WTC11 (cell line): ENCODE measurements around the gene PCDHA9. TPM values are rescaled to one million over a fixed set of nuclear protein-coding genes. Genes with fewer than 3 reads are reported as not detected.

Source experiments
- ATAC-seq: fragments of 200-7000 bp; cut with Tn5 transposase; 2 replicates; pipeline ENCODE4 v1.10.0; 2021; ENCODE audit warnings: mild to moderate bottlenecking, moderate library complexity
- CTCF ChIA-PET: fragments of 300-600 bp; sonication (Branson Sonifier 250); formaldehyde crosslinking; loops from one replicate; lab custom pipeline; 2021; ENCODE audit warnings: antibody characterized with exemption; lab: Charles Lee
- POLR2A ChIA-PET: fragments of 350-600 bp; sonication (Branson Sonifier 250); formaldehyde crosslinking; loops from one replicate; lab custom pipeline; 2021; ENCODE audit warnings: antibody characterized with exemption; lab: Charles Lee
- DNase-seq: peaks from one replicate; pipeline ENCODE4 v3.0.0; 2021; ENCODE audit warnings: low spot score
- H3K27ac Mint-ChIP-seq: 2 replicates; pipeline ENCODE4 v1.8.0; 2021; ENCODE audit warnings: mixed read lengths
- H3K27me3 Mint-ChIP-seq: 2 replicates; pipeline ENCODE4 v1.8.0; 2021; ENCODE audit warnings: low read depth, mild to moderate bottlenecking, moderate library complexity, mixed read lengths
- H3K36me3 Mint-ChIP-seq: 2 replicates; pipeline ENCODE4 v1.8.0; 2021; ENCODE audit warnings: mixed read lengths
- H3K4me1 Mint-ChIP-seq: 2 replicates; pipeline ENCODE4 v1.8.0; 2022; ENCODE audit warnings: mixed read lengths
- H3K4me3 Mint-ChIP-seq: 2 replicates; pipeline ENCODE4 v1.8.0; 2021; ENCODE audit warnings: mild to moderate bottlenecking, moderate library complexity, mixed read lengths
- H3K9me3 Mint-ChIP-seq: 2 replicates; pipeline ENCODE4 v1.8.0; 2021; ENCODE audit warnings: mixed read lengths
- CBFB ChIP-seq: sonication (generic); formaldehyde crosslinking; IDR thresholded peaks from 2 replicates; pipeline ENCODE4 v1.8.1; 2022; ENCODE audit warnings: mild to moderate bottlenecking, low read depth, missing genetic modification reagents
- FOXK1 ChIP-seq: sonication (generic); formaldehyde crosslinking; IDR thresholded peaks from 2 replicates; pipeline ENCODE4 v1.8.0; 2022; ENCODE audit warnings: mild to moderate bottlenecking, moderate library complexity, missing genetic modification reagents
- JAZF1 ChIP-seq: fragments of 250-450 bp; sonication (Bioruptor Pico); IDR thresholded peaks from 2 replicates; pipeline ENCODE4 v1.9.0; 2021; ENCODE audit warnings: moderate library complexity, mild to moderate bottlenecking, inconsistent platforms
- MXD4 ChIP-seq: fragments of 250-450 bp; sonication (Bioruptor Pico); IDR thresholded peaks from 2 replicates; pipeline ENCODE4 v1.8.0; 2021; ENCODE audit warnings: mild to moderate bottlenecking, moderate library complexity, borderline replicate concordance
- RELA ChIP-seq: sonication (generic); formaldehyde crosslinking; IDR thresholded peaks from 2 replicates; pipeline ENCODE4 v1.8.1; 2022; ENCODE audit warnings: missing genetic modification reagents, mild to moderate bottlenecking, borderline replicate concordance
- total RNA-seq: library from RNA; stranded (reverse); gene quantifications from 3 replicates; pipeline ENCODE4 v1.2.3, GENCODE V29; 2021
- TF ChIP-seq, protein P1 (sequence below): fragments of 200-600 bp; IDR thresholded peaks from 2 replicates; pipeline ENCODE4 v1.8.0; 2022; ENCODE audit warnings: antibody characterized with exemption
- TF ChIP-seq, protein P2 (sequence below): fragments of 250-450 bp; sonication (Bioruptor Pico); IDR thresholded peaks from 2 replicates; pipeline ENCODE4 v1.9.0; 2021; ENCODE audit warnings: moderate library complexity, mild to moderate bottlenecking, inconsistent platforms, borderline replicate concordance
- TF ChIP-seq, protein P3 (sequence below): fragments of 250-450 bp; sonication (Bioruptor Pico); IDR thresholded peaks from 2 replicates; pipeline ENCODE4 v1.9.0; 2021; ENCODE audit warnings: mild to moderate bottlenecking, borderline replicate concordance
- TF ChIP-seq, protein P4 (sequence below): fragments of 250-450 bp; sonication (Bioruptor Pico); IDR thresholded peaks from 2 replicates; pipeline ENCODE4 v1.9.0; 2021; ENCODE audit warnings: mild to moderate bottlenecking

The PCDHA9 gene
- total RNA-seq, 1 experiment from 2014 or later = 1.5 TPM

DNA sequence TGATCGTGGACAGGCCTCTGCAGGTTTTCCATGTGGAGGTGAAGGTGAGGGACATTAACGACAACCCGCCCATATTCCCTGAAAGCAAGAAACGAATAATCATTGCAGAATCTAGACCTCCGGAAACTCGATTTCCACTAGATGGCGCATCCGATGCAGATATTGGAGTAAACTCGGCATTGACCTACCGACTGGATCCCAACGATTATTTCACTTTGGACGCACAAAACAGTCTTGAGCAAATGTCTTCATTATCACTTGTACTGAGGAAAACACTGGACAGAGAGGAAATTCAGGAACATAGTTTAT, 34.4 kb downstream of the PCDHA9 start:
- Mint-ChIP-seq H3K4me1 (peaks cover 16% of the 10 kb centered on the region; the same call in 1 of the 2 replicates), H3K4me3 (peak overlapping the region; percentile 83), H3K36me3 (no peaks in the 10 kb centered on the region; the same call in 1 of the 2 replicates), H3K9me3 (no peaks in the 10 kb centered on the region), H3K27ac (peak overlapping the region; percentile 58; the same call in 1 of the 2 replicates), H3K27me3 (no peaks in the 10 kb centered on the region)
- ChIA-PET CTCF (interaction anchor here (0.7 to 7.5 kb wide), 18 partner anchors 10 to 300 kb away, joined by 3 to 77 read pairs (median 4); partner anchors contain the start of genes PCDHA10, PCDHA11, PCDHA4 and PCDHAC1), POLR2A (interaction anchor here (0.8 to 1.3 kb wide), 2 partner anchors 122 to 157 kb away, joined by 3 to 5 read pairs; no protein-coding TSS in a partner anchor)
- ATAC-seq (peak; percentile 70), DNase-seq (peak; percentile 69)
- TF ChIP-seq, protein P1, sequence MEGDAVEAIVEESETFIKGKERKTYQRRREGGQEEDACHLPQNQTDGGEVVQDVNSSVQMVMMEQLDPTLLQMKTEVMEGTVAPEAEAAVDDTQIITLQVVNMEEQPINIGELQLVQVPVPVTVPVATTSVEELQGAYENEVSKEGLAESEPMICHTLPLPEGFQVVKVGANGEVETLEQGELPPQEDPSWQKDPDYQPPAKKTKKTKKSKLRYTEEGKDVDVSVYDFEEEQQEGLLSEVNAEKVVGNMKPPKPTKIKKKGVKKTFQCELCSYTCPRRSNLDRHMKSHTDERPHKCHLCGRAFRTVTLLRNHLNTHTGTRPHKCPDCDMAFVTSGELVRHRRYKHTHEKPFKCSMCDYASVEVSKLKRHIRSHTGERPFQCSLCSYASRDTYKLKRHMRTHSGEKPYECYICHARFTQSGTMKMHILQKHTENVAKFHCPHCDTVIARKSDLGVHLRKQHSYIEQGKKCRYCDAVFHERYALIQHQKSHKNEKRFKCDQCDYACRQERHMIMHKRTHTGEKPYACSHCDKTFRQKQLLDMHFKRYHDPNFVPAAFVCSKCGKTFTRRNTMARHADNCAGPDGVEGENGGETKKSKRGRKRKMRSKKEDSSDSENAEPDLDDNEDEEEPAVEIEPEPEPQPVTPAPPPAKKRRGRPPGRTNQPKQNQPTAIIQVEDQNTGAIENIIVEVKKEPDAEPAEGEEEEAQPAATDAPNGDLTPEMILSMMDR = peak; percentile 21; the same call in 1 of the 2 replicates
- TF ChIP-seq FOXK1 (CRISPR knock-in tag) (no peak), RELA (CRISPR knock-in tag) (no peak)
- TF ChIP-seq, protein P2, sequence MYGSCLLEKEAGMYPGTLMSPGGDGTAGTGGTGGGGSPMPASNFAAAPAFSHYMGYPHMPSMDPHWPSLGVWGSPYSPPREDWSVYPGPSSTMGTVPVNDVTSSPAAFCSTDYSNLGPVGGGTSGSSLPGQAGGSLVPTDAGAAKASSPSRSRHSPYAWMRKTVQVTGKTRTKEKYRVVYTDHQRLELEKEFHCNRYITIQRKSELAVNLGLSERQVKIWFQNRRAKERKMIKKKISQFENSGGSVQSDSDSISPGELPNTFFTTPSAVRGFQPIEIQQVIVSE (CRISPR knock-in tag) = no peak
- TF ChIP-seq, protein P3, sequence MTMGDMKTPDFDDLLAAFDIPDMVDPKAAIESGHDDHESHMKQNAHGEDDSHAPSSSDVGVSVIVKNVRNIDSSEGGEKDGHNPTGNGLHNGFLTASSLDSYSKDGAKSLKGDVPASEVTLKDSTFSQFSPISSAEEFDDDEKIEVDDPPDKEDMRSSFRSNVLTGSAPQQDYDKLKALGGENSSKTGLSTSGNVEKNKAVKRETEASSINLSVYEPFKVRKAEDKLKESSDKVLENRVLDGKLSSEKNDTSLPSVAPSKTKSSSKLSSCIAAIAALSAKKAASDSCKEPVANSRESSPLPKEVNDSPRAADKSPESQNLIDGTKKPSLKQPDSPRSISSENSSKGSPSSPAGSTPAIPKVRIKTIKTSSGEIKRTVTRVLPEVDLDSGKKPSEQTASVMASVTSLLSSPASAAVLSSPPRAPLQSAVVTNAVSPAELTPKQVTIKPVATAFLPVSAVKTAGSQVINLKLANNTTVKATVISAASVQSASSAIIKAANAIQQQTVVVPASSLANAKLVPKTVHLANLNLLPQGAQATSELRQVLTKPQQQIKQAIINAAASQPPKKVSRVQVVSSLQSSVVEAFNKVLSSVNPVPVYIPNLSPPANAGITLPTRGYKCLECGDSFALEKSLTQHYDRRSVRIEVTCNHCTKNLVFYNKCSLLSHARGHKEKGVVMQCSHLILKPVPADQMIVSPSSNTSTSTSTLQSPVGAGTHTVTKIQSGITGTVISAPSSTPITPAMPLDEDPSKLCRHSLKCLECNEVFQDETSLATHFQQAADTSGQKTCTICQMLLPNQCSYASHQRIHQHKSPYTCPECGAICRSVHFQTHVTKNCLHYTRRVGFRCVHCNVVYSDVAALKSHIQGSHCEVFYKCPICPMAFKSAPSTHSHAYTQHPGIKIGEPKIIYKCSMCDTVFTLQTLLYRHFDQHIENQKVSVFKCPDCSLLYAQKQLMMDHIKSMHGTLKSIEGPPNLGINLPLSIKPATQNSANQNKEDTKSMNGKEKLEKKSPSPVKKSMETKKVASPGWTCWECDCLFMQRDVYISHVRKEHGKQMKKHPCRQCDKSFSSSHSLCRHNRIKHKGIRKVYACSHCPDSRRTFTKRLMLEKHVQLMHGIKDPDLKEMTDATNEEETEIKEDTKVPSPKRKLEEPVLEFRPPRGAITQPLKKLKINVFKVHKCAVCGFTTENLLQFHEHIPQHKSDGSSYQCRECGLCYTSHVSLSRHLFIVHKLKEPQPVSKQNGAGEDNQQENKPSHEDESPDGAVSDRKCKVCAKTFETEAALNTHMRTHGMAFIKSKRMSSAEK (CRISPR knock-in tag) = no peak

DNA sequence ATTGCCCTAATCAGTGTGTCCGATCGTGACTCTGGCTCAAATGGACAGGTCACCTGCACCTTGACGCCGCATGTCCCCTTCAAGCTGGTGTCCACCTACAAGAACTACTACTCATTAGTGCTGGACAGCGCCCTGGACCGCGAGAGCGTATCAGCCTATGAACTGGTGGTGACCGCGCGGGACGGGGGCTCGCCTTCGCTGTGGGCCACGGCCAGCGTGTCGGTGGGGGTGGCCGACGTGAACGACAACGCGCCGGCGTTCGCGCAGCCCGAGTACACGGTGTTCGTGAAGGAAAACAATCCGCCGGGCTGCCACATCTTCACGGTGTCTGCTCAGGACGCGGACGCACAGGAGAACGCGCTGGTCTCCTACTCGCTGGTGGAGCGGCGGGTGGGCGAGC, 35.2 kb downstream of the PCDHA9 start:
- no peak for ATAC-seq
- no peaks in the 10 kb centered on the region; the same call in 1 of the 2 replicates for H3K36me3 Mint-ChIP-seq
- H3K27ac Mint-ChIP-seq = no peak overlapping the region
- TF ChIP-seq, protein P4, sequence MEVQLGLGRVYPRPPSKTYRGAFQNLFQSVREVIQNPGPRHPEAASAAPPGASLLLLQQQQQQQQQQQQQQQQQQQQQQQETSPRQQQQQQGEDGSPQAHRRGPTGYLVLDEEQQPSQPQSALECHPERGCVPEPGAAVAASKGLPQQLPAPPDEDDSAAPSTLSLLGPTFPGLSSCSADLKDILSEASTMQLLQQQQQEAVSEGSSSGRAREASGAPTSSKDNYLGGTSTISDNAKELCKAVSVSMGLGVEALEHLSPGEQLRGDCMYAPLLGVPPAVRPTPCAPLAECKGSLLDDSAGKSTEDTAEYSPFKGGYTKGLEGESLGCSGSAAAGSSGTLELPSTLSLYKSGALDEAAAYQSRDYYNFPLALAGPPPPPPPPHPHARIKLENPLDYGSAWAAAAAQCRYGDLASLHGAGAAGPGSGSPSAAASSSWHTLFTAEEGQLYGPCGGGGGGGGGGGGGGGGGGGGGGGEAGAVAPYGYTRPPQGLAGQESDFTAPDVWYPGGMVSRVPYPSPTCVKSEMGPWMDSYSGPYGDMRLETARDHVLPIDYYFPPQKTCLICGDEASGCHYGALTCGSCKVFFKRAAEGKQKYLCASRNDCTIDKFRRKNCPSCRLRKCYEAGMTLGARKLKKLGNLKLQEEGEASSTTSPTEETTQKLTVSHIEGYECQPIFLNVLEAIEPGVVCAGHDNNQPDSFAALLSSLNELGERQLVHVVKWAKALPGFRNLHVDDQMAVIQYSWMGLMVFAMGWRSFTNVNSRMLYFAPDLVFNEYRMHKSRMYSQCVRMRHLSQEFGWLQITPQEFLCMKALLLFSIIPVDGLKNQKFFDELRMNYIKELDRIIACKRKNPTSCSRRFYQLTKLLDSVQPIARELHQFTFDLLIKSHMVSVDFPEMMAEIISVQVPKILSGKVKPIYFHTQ (CRISPR knock-in tag) = no peak
- TF ChIP-seq MXD4 (CRISPR knock-in tag) (no peak), JAZF1 (CRISPR knock-in tag) (no peak), CBFB (CRISPR knock-in tag) (no peak)
- TF ChIP-seq, all 79 proteins: peak for 0
- POLR2A ChIA-PET = no interaction called here
- no peak for DNase-seq
- Mint-ChIP-seq H3K4me1 (peaks cover 16% of the 10 kb centered on the region; the same call in 1 of the 2 replicates), H3K4me3 (no peak overlapping the region), H3K9me3 (no peaks in the 10 kb centered on the region), H3K27me3 (no peaks in the 10 kb centered on the region)
- CTCF ChIA-PET = interaction anchor here (1.2 to 7.5 kb wide), 11 partner anchors 9 to 166 kb away, joined by 3 to 77 read pairs (median 6); partner anchors contain the start of genes PCDHA10, PCDHA11, PCDHA4 and PCDHAC1
